Gastroesophageal sphincter (tissue), 4 donors: ENCODE data around the gene PCED1B. TPM values are rescaled to one million over a fixed set of nuclear protein-coding genes. Genes with fewer than 3 reads are reported as not detected.
A peak's percentile ranks its signal among the peaks of the same experiment; 100 is the strongest.

Experiments used
- ATAC-seq: fragments of 150-250 bp; one replicate; pipeline ENCODE4 v1.9.1; 2016; ENCODE audit warnings: mild to moderate bottlenecking, moderate library complexity
- H3K27ac ChIP-seq, 4 donors: fragments of 200-600 bp; sonication (generic) in 3 of 4; 1 replicate in 3 of 4; 2 replicates in 1 of 4; pipeline ENCODE4 v1.5.1; 2016 to 2019
- H3K27me3 ChIP-seq: fragments of 200-600 bp; sonication (generic); one replicate; pipeline ENCODE4 v1.5.1; 2019
- H3K36me3 ChIP-seq, 2 donors: fragments of 200-600 bp; sonication (generic); one replicate each; pipeline ENCODE4 v1.5.1; 2019; ENCODE audit warnings: control low read depth in 1 of 2
- H3K4me1 ChIP-seq, 3 donors: fragments of 200-600 bp; sonication (generic); 1 replicate in 2 of 3; 2 replicates in 1 of 3; pipeline ENCODE4 v1.5.1; 2016 to 2019; ENCODE audit warnings: control low read depth in 2 of 3
- H3K4me3 ChIP-seq, 2 donors: fragments of 200-600 bp; sonication (generic); one replicate each; pipeline ENCODE4 v1.5.1; 2019; ENCODE audit warnings: mild to moderate bottlenecking in 1 of 2, moderate library complexity in 1 of 2
- H3K9me3 ChIP-seq, 3 donors: fragments of 200-600 bp; sonication (generic); one replicate each; pipeline ENCODE4 v1.5.1; 2017 to 2019; ENCODE audit warnings: control low read depth in 2 of 3
- CTCF ChIP-seq, 4 experiments: fragments of 200-600 bp in 2 of 4; fragments of 450-650 bp in 2 of 4; sonication (generic) in 1 of 4; IDR thresholded peaks; one replicate each; pipeline ENCODE4 v1.5.1; 2017 to 2019; ENCODE audit warnings: antibody characterized with exemption in 4 of 4, mild to moderate bottlenecking in 2 of 4, moderate library complexity in 2 of 4
- EP300 ChIP-seq: sonication (generic); formaldehyde crosslinking; IDR thresholded peaks from one replicate; pipeline ENCODE4 v1.6.1; 2017; ENCODE audit warnings: antibody characterized with exemption, mild to moderate bottlenecking
- POLR2A ChIP-seq, 2 donors: fragments of 450-650 bp; IDR thresholded peaks; one replicate each; pipeline ENCODE4 v1.6.1; 2017; ENCODE audit warnings: antibody characterized with exemption in 2 of 2, mild to moderate bottlenecking in 2 of 2, moderate library complexity in 1 of 2
- POLR2AphosphoS5 ChIP-seq: sonication (generic); formaldehyde crosslinking; IDR thresholded peaks from one replicate; pipeline ENCODE4 v1.6.1; 2017; ENCODE audit warnings: antibody characterized with exemption
- WGBS, 2 donors: methylation state at CpG; one replicate each; pipeline ENCODE4 v1.1.5; 2018; ENCODE audit warnings: low coverage in 1 of 2; 5-methylcytosine and 5-hydroxymethylcytosine counted together
- total RNA-seq, 4 donors: library from RNA; depleted of rRNA; stranded (reverse); fragments of >200 nt; gene quantifications; one replicate each; pipeline ENCODE4 v1.1.0, GENCODE V29; 2016

The PCED1B gene
- total RNA-seq, 4 donors from 2014 or later: 0.22 to 2.7 (median 1.7) TPM; not detected in 1

- H3K4me3 ChIP-seq: no peak overlapping the region
- TF ChIP-seq POLR2AphosphoS5: no peak
- no peak for TF ChIP-seq CTCF (IDR thresholded peaks at IDR 0.05)
- TF ChIP-seq EP300: no peak
- TF ChIP-seq POLR2A (IDR thresholded peaks at IDR 0.05): no peak
- ATAC-seq: no peak
- no peaks in the 10 kb centered on the region for H3K9me3 ChIP-seq
- H3K27ac ChIP-seq: no peak overlapping the region
- no peaks in the 10 kb centered on the region for H3K36me3 ChIP-seq
- no peaks in the 10 kb centered on the region for H3K27me3 ChIP-seq
- WGBS, 2 donors: 95 to 98% methylated on average over 5 to 6 of the region's 7 CpGs
- peaks cover 0 to 22% (median 0%) of the 10 kb centered on the region in 3 donors for H3K4me1 ChIP-seq
These were observed 4.0 kb upstream of the PCED1B start for GRCh38 chr12:47075192-47076084.

DNA sequence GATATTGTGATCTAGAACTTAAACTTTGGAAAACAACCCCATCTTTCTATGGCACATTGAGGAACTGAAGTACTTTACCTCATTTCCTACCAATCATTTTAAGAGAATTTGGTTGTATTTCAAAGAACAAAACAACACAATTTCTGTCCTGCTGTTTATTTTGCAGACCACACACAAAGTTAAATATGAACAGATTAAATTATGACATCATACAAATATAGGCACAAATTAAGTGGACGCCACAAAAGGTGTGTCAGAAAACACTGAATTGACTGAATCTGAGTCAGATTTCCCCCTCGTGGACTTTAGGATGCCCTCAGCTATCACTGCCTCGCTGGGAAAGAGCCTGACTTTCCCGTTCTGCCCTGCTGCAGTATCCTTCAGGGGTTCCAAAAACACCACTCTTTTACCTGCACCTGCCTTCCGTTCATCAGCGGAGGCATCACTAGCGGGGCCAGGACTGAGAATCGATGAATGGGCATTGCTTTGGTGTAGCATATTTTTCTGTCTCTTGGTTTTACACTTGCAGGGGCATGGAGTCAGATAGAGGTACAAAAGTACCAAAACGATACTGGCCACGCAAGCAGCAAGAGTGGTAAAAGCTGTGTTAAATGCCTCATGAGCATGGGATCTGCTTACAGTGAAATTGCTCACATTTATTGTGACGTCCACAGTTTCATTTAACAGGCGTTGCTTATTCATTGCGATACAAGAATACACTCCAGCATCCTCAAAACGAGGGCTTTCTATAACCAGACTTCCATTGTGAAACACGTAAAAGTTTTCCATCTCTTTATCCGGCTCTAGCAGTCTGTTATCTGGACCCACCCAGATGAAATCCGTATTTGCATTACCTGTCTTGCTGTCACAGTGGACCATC is 2.0 kb upstream of the PCED1B start:
- WGBS, 2 donors: 87 to 90% methylated on average over 13 to 16 of the region's 17 CpGs
- H3K27ac ChIP-seq: no peak overlapping the region
- ATAC-seq: no peak
- H3K9me3 ChIP-seq: no peaks in the 10 kb centered on the region
- no peaks in the 10 kb centered on the region for H3K27me3 ChIP-seq
- H3K36me3 ChIP-seq: no peaks in the 10 kb centered on the region
- no peak for TF ChIP-seq EP300
- peak overlapping the region in 1 of 2 donors; percentile 88 for H3K4me3 ChIP-seq
- peaks cover 0 to 29% (median 0%) of the 10 kb centered on the region in 3 donors for H3K4me1 ChIP-seq

DNA sequence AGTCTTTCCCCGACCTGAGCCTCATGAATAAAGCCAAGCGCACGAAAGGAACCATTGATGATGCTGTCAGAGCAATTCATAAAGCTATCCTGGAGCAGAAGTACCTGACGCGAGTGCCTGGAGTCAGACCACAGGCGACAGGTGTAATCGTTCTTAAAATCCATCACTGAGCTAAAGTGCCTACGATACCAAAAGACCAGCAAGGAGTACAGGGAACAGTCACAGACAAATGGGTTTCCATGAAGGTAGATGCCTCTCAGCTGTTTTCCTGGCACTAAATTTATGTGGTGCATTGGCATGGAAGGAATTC is 1.4 kb upstream of the PCED1B start:
- WGBS, 2 donors: 89 to 93% methylated on average over 6 to 8 of the region's 8 CpGs
- ATAC-seq: no peak
- Histone ChIP-seq H3K27me3 (no peaks in the 10 kb centered on the region), H3K36me3 (no peaks in the 10 kb centered on the region), H3K27ac (no peak overlapping the region), H3K9me3 (no peaks in the 10 kb centered on the region), H3K4me1 (peaks cover 0 to 29% (median 0%) of the 10 kb centered on the region in 3 donors), H3K4me3 (peak overlapping the region in 1 of 2 donors; percentile 88)
- no peak for TF ChIP-seq POLR2AphosphoS5
- no peak for TF ChIP-seq EP300
- TF ChIP-seq POLR2A (IDR thresholded peaks at IDR 0.05): no peak
- no peak for TF ChIP-seq CTCF (IDR thresholded peaks at IDR 0.05)

- TF ChIP-seq POLR2AphosphoS5 (no peak), CTCF (IDR thresholded peaks at IDR 0.05) (no peak), POLR2A (IDR thresholded peaks at IDR 0.05) (no peak), EP300 (no peak)
- H3K27ac ChIP-seq: peak overlapping the region; percentile 10 to 93 (median 87)
- no peaks in the 10 kb centered on the region for H3K27me3 ChIP-seq
- WGBS, 2 donors: 3 to 4% methylated on average over 11 to 13 of the region's 17 CpGs
- H3K9me3 ChIP-seq: no peaks in the 10 kb centered on the region
- H3K4me1 ChIP-seq: peaks cover 0 to 29% (median 0%) of the 10 kb centered on the region in 3 donors
- no peaks in the 10 kb centered on the region for H3K36me3 ChIP-seq
- no peak for ATAC-seq
- H3K4me3 ChIP-seq: peak overlapping the region; percentile 86 to 88
These were observed 521 bp upstream of the PCED1B start for GRCh38 chr12:47078733-47079467.
